ENCODE measurements around the gene GNAI2. TPM values are rescaled to one million over a fixed set of nuclear protein-coding genes. Genes with fewer than 3 reads are reported as not detected.
A peak's percentile ranks its signal among the peaks of the same experiment; 100 is the strongest.
"Not testable (repeated sequence)": the region's sequence is repeated elsewhere in the genome, so short reads cannot be mapped to it uniquely, and the experiment has no call there.

Gene GNAI2
- total RNA-seq, 4 donors from 2014 or later: 157 to 305 (median 241) TPM

DNA sequence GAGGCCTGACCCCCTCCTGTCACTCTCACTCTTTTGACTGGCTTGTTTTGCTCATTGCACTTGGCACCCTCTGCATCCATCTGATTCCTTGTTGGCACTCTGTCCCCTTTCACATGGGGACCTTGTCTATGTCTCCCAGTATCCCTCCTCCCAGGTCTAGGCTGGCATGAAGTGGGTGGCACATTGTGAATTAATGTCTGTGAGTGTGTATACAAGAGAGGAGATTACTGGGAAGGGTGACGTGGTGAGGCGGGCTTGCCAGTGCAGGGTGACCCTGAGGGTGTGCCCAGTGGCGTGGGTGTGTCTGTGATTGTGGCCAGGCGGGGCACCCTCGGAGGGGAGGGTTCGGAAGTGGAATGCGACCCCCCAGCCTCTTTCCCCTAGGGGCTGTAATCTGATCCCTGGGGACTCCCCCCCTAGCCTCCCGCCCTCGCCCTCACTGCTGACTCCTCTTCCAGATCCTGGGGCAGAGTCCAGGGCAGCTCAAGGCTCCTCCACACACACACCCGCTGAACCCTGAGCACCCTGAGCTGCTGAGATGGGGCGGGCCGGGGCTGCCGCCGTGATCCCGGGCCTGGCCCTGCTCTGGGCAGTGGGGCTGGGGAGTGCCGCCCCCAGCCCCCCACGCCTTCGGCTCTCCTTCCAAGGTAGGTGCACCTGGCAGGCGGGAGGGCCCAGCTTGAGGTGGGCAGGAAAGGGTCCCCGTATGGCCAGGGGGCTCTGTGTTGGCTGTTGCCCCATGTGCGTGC, 32.9 kb downstream of the GNAI2 start, which contains the start of gene SEMA3B:
TSS of gene SEMA3B (plus strand) at position 445 of the 749 bp plus-strand sequence. CDS start at position 539, 94 bp downstream.
- DNase-seq (ENCODE audit: low spot score) (no peak), ATAC-seq (ENCODE audit: low FRiP score) (peak; percentile 6)
- TF ChIP-seq, protein P1, sequence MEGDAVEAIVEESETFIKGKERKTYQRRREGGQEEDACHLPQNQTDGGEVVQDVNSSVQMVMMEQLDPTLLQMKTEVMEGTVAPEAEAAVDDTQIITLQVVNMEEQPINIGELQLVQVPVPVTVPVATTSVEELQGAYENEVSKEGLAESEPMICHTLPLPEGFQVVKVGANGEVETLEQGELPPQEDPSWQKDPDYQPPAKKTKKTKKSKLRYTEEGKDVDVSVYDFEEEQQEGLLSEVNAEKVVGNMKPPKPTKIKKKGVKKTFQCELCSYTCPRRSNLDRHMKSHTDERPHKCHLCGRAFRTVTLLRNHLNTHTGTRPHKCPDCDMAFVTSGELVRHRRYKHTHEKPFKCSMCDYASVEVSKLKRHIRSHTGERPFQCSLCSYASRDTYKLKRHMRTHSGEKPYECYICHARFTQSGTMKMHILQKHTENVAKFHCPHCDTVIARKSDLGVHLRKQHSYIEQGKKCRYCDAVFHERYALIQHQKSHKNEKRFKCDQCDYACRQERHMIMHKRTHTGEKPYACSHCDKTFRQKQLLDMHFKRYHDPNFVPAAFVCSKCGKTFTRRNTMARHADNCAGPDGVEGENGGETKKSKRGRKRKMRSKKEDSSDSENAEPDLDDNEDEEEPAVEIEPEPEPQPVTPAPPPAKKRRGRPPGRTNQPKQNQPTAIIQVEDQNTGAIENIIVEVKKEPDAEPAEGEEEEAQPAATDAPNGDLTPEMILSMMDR (IDR thresholded peaks at IDR 0.05): no peak

DNA sequence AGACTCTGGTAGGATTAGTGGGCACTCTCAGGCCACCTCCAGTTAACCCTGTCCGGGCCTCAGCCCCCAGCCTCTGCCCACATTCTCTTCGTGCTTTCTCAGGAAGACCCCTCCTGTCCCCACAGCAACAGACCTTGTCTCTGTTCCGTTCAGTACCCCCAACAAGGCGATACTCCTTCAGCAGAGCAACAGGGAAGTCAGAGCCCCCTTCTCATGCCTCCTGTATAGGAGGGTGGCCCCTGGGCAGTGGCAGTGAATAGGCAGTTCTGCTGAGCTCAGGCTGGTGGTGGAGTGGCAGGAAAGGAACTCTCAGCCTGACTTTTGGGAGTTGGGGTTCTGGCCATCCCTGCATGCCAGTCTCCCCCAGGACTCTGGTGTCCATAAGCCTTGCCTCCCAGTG, 33.5 kb downstream of the GNAI2 start:
- no peak for DNase-seq (ENCODE audit: low spot score)
- TF ChIP-seq, protein P1 (IDR thresholded peaks at IDR 0.05): no peak
- ATAC-seq (ENCODE audit: low FRiP score): no peak

DNA sequence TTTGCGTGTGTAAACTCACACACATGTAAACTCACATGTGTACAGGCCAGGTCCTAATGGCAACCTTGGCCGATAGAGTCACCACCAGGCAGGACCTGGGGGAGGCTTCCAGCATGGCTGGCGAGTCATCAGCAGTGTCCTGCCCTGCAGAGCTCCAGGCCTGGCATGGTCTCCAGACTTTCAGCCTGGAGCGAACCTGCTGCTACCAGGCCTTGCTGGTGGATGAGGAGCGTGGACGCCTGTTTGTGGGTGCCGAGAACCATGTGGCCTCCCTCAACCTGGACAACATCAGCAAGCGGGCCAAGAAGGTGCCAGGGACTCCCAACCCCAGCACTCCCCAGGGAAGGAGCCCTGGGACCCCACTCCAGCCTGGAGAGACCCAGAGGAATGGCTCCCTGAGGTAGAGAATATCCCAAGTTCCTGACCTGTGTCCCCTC, 34.0 kb downstream of the GNAI2 start:
- ATAC-seq (ENCODE audit: low FRiP score) (no peak), DNase-seq (ENCODE audit: low spot score) (no peak)
- TF ChIP-seq, protein P1 (IDR thresholded peaks at IDR 0.05): no peak

DNA sequence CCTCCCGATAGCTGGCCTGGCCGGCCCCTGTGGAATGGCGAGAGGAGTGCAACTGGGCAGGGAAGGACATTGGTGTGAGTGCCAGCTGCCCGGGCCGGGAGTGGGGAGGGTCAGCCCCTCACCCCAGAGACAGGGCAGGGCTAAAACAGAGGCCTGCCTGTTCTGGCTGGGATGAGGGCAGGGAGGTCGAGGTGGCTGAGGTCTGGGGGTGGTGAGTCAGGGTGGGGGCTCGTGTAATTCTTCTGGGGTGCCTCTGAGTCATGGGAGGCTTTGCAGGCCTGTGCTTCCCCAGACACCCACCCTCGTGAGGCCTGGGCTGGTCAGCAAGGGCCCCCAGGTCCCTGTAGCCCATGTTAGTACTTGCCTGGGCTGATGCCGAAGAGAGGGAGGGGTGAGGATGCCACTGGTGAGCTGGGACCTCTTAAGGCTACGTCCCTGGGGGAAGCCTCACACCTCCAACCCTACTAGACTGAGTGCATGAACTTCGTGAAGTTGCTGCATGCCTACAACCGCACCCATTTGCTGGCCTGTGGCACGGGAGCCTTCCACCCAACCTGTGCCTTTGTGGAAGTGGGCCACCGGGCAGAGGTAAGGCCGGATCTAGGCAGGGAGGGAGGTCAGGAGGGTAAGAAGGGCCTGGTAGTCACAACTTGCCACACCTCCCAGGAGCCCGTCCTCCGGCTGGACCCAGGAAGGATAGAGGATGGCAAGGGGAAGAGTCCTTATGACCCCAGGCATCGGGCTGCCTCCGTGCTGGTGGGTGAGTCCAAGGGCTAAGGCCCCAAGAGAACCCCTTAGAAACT, 34.6 kb downstream of the GNAI2 start:
- peak; percentile 20 for ATAC-seq (ENCODE audit: low FRiP score)
- DNase-seq (ENCODE audit: low spot score): no peak
- TF ChIP-seq, protein P1 (IDR thresholded peaks at IDR 0.05): no peak

DNA sequence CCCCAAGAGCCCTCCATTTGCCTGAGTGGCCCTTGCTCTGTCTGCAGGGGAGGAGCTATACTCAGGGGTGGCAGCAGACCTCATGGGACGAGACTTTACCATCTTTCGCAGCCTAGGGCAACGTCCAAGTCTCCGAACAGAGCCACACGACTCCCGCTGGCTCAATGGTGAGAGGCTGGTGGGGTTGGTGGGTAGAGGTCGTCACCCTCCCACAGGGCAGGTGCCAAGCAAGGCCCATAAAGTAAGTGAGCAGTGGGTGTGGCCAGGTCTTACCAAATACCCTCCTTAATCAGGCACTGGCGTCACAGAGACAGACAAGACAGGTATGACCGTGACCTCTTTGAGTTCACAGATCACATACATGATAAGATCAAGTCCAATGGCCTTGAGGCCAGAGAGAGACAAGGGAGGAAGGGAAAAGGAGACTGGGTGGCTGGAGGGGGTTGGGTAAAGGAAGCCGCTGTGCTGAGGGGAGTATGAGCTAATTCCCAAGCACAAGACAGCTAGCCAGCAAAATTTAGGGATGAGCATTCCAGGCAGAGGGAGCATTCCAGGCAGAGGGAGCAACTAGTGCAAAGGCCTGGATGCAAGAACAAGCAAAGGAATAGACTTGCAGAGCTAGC, 35.4 kb downstream of the GNAI2 start:
- ATAC-seq (ENCODE audit: low FRiP score): no peak

DNA sequence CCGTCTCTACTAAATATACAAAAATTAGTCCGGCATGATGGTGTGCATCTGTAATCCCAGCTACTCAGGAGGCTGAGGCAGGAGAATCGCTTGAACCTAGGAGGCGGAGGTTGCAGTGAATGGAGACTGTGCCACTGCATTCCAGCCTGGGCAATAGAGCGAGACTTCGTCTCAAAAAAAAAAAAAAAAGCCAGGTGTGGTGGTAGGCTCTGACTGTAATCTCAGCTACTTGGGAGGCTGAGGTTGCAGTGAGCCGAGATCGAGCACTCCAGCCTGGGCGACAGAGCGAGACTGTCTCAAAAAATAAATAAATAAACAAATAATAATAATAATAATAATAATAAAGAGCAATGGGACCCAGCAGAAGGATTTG, 36.5 kb downstream of the GNAI2 start:
- not testable (repeated sequence) for ATAC-seq (ENCODE audit: low FRiP score); DNase-seq (ENCODE audit: low spot score)

More for the DNA sequence above, 35.4 kb downstream of the GNAI2 start:
- no peak for DNase-seq (ENCODE audit: low spot score)
- TF ChIP-seq, protein P1 (IDR thresholded peaks at IDR 0.05): no peak
